DMS 273 treated with DMSO at 0.1 percent for 48 hours (cell line): ENCODE data around the gene SMC1A.
"Not testable (repeated sequence)": the region's sequence is repeated elsewhere in the genome, so short reads cannot be mapped to it uniquely, and the experiment has no call there.

ENCODE experiments used
- DNase-seq: peaks from one replicate; lab custom pipeline; 2025; lab: John Stamatoyannopoulos, UW

Gene SMC1A

DNA sequence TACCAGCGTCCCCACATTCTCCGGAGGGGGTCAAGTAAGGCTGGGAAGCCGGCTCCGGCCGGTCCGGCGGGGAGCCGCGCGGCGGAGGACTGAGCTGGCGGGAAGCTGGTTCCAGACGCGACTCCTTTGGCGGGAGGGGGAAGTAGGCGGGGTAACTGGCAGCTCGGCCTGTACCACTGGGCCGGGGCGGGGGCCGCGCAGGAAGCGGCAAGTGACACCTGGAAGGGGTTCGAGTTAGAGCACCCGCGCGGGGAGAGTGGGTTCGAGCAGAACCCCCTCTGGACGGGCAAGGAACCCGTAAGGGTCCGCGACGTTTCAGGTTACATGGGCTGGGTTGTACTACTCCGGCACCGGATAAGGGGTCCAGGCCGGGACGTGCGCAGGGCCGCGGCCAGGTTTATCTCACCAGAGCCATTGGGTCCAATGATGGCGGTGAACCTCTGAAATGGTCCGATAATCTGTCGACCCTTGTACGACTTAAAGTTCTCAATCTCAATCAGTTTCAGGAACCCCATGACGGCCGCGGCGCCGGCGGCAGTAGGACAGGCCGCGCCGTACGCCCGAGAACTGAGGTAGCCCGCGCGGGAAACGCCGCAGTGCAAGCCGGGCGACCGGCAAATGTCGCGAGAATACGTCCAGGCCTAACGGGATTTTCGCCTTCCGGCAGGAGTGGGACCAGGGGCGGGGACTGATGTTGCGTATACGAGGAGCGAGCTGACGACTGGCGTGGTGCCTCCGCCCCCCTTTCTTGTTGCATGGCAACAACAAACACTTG lies at the start of gene SMC1A:
SMC1A (minus strand) TSS at position 569 of the 775 bp plus-strand sequence; CDS start at position 515, 54 bp downstream.
- peak; percentile 98 for DNase-seq

- no peak for DNase-seq
Observed at GRCh38 chrX:53471346-53471745, 48.9 kb upstream of the SMC1A start.

- DNase-seq = not testable (repeated sequence)
Observed at GRCh38 chrX:53468659-53469058, 46.2 kb upstream of the SMC1A start.

DNA sequence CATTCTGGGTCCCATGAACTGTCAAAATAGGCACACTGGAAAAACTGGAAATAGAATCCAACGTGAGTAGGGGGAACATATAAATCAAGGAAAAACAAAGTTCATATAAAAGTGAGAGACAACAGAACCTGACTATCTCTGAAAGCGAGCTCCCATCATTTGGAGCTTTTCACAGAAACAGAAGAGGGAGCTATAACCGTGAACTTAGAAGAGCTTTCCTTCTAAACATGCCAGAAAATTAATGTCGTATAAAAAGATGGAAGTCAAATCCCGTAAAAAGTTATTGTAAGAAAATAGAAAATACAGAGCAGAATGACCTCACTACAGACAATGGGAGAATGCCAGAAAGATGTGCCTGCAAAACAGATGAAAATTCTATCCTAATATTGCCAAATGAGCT lies 35.6 kb upstream of the SMC1A start:
- DNase-seq = no peak

DNA sequence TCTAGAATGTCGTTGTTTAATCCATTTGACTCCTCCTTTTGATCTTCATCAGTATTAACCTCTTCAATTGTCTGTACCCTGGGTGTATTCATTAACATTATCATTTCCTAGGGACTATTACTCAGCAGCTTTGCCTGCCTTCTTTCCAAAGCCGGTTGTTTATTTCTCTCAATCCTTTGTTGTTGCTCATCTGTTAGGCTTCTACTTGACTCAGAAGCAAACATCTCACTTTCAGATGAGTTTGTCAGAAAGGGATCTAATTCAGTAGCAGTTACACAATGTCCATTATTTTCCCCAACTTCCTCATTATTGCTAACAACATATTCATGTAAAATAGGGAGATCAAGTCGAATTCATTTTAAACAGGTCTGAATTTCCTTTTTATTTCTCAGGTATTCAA lies 33.8 kb upstream of the SMC1A start:
- no peak for DNase-seq

DNA sequence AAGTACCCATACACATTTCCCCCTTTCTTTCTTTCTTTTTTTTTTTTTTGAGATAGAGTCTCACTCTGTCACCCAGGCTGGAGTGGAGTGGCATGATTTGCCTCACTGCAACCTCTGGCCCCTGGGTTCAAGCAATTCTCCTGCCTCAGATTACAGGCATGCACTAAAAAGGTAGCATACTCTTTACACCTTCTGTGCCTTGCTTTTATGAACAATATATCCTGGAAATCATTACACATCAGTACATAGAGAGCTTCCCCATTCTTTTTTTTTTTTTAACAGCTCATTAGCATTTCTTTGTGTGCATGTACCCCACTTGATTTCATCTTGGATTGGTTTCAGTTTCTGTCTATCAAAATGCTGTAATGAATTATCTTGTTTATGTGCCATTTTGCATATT lies 30.4 kb upstream of the SMC1A start:
- no peak for DNase-seq

- no peak for DNase-seq
Observed at GRCh38 chrX:53449632-53450031, 27.2 kb upstream of the SMC1A start.

DNA sequence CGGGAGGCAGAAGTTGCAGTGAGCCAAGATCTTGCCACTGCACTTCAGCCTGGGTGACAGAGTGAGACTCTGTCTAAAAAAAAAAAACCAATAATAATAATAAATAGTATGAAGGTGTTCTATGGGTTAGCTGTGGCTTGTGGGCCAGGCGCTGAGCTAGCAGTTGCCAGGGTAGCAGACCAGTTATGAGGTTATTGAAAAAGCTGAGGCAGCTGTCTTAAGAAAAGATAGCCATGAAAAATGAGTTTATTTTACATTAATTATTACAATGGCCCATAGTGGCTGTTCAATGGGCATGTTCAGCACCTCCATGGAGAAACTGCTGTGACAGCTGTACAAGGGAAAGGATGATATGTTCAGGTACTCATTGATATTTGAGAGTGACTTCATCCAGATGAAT lies 25.0 kb upstream of the SMC1A start:
- DNase-seq = no peak

DNA sequence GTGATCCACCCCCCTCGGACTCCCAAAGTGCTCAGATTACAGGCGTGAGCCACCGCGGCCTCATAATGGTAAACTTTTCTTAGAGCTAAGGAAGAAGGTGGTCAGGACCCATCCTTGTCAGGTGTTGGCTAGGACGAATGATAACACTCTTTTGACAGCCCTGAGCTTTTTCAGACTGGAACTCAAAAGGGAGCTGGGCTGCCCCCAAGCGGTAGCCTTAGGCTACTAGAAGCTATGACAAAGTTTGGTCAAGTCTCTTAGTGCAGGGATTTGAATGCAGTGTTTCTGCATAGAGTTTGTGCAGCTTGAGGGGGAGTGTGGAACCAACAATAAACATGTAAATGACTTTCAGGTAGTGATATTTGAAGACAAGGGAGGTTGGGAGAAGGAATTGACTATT lies 23.5 kb upstream of the SMC1A start:
- DNase-seq = peak; percentile 25

DNA sequence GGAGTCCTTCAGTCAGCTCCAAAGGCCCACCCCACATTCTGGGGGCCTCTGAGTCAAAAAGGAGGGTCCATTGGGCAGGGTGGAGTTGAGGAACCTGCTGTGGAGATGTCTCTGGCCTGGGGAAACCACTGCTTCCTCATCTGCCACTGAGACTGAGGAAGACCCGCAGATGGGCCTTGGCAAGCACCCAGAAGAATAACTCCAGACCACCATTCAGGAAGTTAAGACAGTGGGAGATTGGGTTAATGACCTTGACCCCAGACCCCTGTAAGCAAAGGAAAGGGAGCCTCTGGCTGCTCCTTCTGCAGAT lies 19.8 kb upstream of the SMC1A start:
- no peak for DNase-seq

DNA sequence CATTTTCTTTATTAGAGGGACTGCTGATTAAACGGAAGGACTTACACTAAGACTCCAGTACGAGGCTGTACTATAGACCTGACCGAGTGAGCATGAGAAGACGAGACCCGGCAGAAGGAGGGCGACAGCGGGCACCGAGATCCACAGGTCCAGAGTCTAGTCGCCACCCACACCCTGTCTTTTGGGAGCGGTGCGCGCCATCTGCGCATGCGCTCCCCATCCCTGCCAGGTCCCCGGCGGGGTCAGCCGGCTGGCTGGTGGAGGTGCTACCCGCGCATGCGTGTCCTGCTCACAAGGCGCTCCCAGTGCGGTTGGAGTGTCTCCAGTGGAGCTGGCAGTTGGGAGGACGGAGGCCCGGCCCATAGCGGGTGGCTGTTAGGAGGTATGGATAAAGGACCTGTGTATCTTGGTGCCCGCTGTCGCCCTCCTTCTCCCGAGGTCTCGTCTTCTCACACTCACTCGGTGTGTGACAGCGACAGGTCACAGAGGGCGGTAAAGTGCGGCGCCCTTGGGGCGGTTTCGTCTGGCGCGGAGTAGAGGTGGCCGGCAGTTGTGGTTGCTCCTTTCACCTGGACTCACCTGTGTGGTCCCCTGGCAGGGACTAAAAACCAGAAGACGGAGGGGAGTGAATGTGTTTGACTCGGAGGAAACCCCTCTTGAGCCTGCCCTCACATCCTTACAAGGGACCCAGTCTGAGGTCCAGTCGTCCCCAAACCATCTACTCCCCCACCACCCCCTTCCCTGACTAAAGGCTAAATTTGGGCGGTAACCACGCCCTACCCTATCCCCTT lies 19.3 kb upstream of the SMC1A start:
- DNase-seq = peak; percentile 68

DNA sequence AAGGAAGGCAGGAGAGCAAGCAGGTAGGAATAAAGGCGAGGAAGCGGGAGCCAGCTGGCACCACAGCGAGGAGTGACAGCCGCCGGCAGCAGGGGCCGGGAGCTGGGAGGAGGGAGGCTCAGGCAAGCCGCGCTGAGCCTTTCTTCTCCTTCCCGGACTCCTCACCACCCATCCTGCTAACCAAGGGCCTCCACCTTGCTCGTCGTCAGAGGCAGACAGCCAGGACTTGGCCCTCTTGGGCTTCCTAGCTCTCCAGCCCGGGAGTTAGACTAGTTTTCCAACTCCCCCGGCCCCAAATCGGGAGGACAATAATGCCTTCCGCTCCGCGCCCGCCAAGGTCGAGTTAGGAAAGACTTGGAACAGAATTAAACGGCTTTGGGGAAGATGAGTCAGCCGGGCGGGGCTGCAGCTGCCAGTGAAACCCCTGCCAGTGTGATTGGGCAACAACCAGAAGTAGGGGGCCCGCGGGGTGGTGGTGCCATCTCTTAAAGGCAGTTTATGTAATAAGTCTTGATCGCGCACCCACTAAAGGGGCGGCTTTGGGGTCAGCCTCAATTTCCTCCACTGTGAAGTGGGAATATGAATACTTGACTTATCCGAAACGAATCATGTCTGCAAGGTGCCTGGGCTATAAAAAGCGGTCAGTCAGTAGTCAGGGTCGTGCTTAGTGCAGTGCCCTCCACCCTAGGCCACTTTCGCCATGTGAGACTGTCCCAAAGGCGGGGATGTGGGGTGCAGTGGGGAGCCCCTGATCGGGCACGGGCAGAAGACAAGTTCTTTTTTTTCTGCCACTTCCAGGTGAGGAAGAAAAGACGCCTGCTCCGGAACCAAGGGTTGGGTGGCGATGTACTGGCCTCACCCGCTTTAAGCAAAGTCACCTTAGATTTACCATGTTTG lies 18.4 kb upstream of the SMC1A start:
- peak; percentile 38 for DNase-seq

- peak; percentile 72 for DNase-seq
Observed at GRCh38 chrX:53440101-53440500, 17.6 kb upstream of the SMC1A start.

DNA sequence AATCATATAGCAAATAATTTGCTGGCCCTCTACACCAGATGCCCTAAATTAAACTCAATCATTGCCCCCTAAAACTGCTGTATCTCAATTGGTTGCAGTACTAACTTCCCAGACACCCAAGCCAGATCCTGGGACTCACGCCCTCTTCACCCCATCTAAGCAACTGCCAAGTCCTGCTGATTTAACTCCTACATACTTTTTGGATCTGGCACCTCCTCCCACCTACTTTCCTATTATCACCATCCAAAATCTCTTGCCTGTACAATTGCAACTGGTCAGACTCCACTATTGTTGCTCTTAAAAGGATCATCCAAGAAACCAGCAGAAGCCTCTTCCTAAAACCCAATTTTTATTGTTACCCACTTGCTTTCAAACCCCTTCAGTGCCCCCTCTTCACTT lies 16.4 kb upstream of the SMC1A start:
- no peak for DNase-seq

DNA sequence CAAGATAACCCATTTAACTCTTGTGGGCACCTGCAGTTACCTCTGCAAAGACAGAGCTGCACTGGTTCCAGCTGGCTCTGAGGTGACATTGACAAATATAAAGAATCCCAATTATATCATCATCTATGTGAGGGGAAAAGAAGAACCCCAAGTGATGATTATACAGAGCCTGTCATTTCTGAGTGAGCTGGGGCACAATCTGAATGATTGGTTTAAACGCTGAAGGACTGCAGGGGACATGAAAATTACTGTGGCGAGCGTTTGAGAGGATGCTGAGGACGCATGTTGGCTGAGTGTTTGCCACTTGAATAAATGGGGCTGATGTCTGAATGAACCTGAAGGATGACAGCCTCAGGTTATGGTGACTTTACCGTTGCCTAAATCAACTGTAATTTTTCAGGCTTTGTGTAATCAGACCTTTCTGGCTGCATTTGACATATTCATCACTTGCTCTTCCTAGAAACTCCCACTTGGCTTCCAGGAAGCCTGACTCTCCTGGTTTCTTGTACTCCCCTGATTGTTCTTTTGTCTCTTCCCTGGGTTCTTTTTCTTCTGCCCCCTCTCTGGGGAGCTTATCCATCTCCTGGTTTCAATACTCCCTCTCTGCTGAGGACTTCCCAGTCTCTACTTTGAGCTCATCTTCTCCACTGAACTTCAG lies 15.8 kb upstream of the SMC1A start:
- no peak for DNase-seq

DNA sequence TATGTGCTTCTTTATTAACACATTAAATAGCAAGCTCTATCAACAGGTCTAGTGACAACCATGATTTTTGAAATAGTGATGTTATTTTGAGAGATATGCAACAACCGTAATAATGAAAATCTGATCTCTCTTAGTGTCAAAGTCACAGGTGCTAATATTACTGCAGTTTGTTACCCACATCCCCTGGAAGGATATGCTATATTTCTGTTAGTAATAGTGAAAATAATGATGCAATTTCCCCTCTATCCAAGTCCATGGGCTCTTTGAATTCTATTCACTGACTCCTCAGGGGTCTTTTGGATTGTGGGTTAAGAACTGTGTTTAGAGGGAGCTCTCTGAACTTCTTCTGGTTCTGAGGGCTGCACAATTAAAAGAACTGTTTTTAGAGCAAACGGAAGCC lies 14.8 kb upstream of the SMC1A start:
- no peak for DNase-seq

DNA sequence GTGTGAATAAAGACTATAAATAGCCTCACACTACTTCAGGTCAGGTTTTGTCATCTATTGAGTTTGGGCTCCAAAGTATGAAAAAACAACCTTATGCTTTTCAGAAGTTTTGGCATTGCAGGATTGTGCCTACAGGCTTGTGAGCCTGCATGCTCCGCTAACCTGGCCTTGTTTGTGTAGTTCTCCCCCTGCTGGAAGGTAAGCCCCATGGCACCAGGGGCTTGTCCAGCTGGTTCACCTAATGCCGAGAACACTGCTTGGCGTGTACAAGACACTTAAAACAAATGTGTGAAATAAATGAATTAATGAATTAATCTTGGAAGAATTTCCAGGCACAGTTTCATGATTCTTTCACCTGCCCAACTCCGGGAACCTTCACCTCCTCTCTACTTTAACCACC lies 13.5 kb upstream of the SMC1A start:
- DNase-seq = peak; percentile 48

- DNase-seq = peak; percentile 79
Observed at GRCh38 chrX:53433651-53434639, 11.5 kb upstream of the SMC1A start, which contains the start of gene HSD17B10. HSD17B10 (minus strand) TSS chrX:53434370; CDS start chrX:53434345, 25 bp downstream.

DNA sequence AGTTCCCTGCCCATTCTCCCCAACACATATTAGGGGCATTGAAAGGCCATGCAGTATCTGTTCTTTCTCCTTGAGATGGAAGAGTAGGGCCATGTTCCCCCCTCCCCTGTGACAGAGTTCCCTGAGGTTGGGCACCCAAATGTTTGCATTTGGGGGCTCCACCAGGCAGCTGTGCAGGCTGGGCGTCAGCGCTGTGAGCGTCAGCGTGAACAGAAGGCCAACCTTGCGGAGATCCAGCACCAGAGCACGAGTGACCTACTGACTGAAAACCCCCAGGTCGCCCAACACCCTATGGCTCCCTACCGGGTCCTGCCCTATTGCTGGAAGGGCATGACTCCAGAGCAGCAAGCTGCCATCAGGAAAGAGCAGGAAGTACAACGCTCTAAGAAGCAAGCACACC lies 7.8 kb upstream of the SMC1A start:
- DNase-seq = no peak

GRCh38 chrX:53429755-53430154 lies 7.3 kb upstream of the SMC1A start:
- no peak for DNase-seq

DNA sequence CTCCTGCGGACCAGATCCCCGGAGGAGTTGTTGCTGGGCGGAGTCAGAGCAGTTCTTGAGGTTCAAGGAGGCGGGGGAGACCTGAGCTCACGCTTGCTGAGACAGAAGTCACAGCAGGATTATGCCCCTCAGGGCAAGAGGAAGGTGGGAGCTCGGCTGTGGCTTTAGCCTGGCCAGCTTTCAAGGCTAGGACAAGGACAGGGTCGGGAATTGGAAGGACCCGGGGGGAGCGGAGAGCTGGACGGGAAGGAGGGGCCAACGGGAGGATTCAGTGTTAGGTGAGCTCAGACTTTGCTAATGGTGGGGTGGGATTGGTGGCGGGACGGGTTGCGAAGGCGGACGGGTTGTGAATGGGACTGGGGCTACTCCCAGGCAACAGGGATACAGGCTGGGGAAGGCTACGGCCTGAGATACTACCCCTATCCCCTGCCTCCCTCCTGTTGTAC lies 430 bp upstream of the SMC1A start, which contains the start of gene RIBC1:
RIBC1 (plus strand) TSS at position 13 of the 446 bp plus-strand sequence. CDS start 3,404 bp downstream, outside the sequence.
- peak; percentile 65 for DNase-seq
